SU-DHL-6 (cell line): ENCODE measurements around the gene RCC2.

Experiments used
- H2AFZ ChIP-seq: fragments of 200-600 bp; sonication (generic); 2 replicates; pipeline ENCODE4 v1.6.1; 2014; ENCODE audit warnings: low read depth, mild to moderate bottlenecking, moderate library complexity, mixed read lengths, antibody characterized with exemption, low read length; ENCODE audit not compliant: severe bottlenecking
- H3F3A ChIP-seq: fragments of 200-600 bp; shearing (Covaris generic); 2 replicates; pipeline ENCODE4 v1.6.0; 2016; ENCODE audit warnings: antibody characterized with exemption, mild to moderate bottlenecking; ENCODE audit not compliant: insufficient read depth
- H3K27ac ChIP-seq: fragments of 200-600 bp; sonication (generic); 2 replicates; pipeline ENCODE4 v1.5.1; 2016; ENCODE audit warnings: low read depth, mild to moderate bottlenecking, low read length, moderate library complexity, mixed read lengths
- H3K27me3 ChIP-seq: fragments of 200-600 bp; sonication (generic), shearing (Covaris generic); 2 replicates; pipeline ENCODE4 v1.6.0; 2014; ENCODE audit warnings: mild to moderate bottlenecking, low read length
- H3K36me3 ChIP-seq: fragments of 200-600 bp; sonication (generic); 2 replicates; pipeline ENCODE4 v1.6.1; 2014; ENCODE audit warnings: mild to moderate bottlenecking, low read length, mixed read lengths
- H3K4me2 ChIP-seq: fragments of 300-600, 200-600 bp; shearing (Covaris generic), sonication (generic); 2 replicates; pipeline ENCODE4 v1.6.0; 2014; ENCODE audit warnings: low read length, low read depth, mild to moderate bottlenecking; ENCODE audit not compliant: poor library complexity, severe bottlenecking
- H3K4me3 ChIP-seq: fragments of 200-600 bp; sonication (generic); 2 replicates; pipeline ENCODE4 v1.5.1; 2014; ENCODE audit warnings: antibody characterized with exemption, low read length, mild to moderate bottlenecking, mixed read lengths; ENCODE audit not compliant: insufficient read depth, poor library complexity, severe bottlenecking
- H3K79me2 ChIP-seq: fragments of 200-600 bp; sonication (generic); 2 replicates; pipeline ENCODE4 v1.6.1; 2014; ENCODE audit warnings: mild to moderate bottlenecking, low read length, moderate library complexity; ENCODE audit not compliant: insufficient read depth
- H3K9ac ChIP-seq: fragments of 200-600 bp; sonication (generic); 2 replicates; pipeline ENCODE4 v1.7.0; 2014; ENCODE audit warnings: mild to moderate bottlenecking, low read length
- H3K9me2 ChIP-seq: fragments of 200-600 bp; sonication (generic); replicated peaks from 2 replicates; pipeline ENCODE4 v1.6.1; 2014; ENCODE audit warnings: low read length; ENCODE audit not compliant: insufficient read depth
- H3K9me3 ChIP-seq: fragments of 200-600 bp; sonication (generic); 2 replicates; pipeline ENCODE4 v1.6.1; 2014; ENCODE audit warnings: low read length, mixed read lengths; ENCODE audit not compliant: insufficient read depth
- H4K20me1 ChIP-seq: fragments of 200-600 bp; sonication (generic); 2 replicates; pipeline ENCODE4 v1.6.1; 2014; ENCODE audit warnings: low read depth, mild to moderate bottlenecking, antibody characterized with exemption, low read length, moderate library complexity, mixed read lengths
- CTCF ChIP-seq: fragments of 200-600 bp; sonication (generic); IDR thresholded peaks from one replicate; pipeline ENCODE4 v1.5.1; 2017; ENCODE audit warnings: antibody characterized with exemption, mild to moderate bottlenecking, low read length, moderate library complexity; ENCODE audit not compliant: insufficient read depth, poor library complexity, severe bottlenecking
- EZH2phosphoT487 ChIP-seq: fragments of 200-600 bp; sonication (generic), shearing (Covaris generic); conservative IDR thresholded peaks from 2 replicates; pipeline ENCODE4 v1.6.1; 2018; ENCODE audit warnings: mild to moderate bottlenecking, antibody characterized with exemption, low read length, moderate library complexity, mixed read lengths

Gene RCC2

DNA sequence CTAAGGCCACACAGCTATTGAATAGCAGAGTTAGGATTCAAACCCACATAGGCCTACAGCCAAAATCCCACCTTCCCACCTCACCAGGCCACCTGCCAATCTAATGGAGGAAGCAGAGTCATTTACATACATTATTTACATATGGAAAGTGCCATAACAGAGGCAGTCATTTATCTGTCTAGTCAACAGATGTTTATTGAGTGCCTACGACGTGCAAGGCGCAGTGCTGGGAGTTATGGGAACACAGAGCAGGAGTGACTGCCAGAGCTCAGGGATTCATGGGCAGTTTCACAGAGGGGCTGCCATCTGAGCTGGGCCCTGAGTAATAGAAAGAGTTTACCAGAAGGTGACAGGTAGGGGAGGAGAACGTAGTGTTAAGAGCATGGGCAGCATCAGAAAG is 77.8 kb downstream of the RCC2 start:
- H3K36me3 ChIP-seq, result no peaks in the 10 kb centered on the region; the same call in 1 of the 2 replicates
- no peaks in the 10 kb centered on the region for H3K27me3 ChIP-seq
- no peak overlapping the region for H2AFZ ChIP-seq
- H3K79me2 ChIP-seq, result no peaks in the 10 kb centered on the region
- H3K9me2 ChIP-seq, result no peaks in the 10 kb centered on the region
- no peak overlapping the region for H3K4me2 ChIP-seq
- H3K4me3 ChIP-seq, result no peak overlapping the region
- H3K9ac ChIP-seq, result no peak overlapping the region
- TF ChIP-seq EZH2phosphoT487, result no peak
- no peak for TF ChIP-seq CTCF
- no peaks in the 10 kb centered on the region for H4K20me1 ChIP-seq
- H3K9me3 ChIP-seq, result no peaks in the 10 kb centered on the region
- H3F3A ChIP-seq, result no peaks in the 10 kb centered on the region
- H3K27ac ChIP-seq, result no peak overlapping the region

DNA sequence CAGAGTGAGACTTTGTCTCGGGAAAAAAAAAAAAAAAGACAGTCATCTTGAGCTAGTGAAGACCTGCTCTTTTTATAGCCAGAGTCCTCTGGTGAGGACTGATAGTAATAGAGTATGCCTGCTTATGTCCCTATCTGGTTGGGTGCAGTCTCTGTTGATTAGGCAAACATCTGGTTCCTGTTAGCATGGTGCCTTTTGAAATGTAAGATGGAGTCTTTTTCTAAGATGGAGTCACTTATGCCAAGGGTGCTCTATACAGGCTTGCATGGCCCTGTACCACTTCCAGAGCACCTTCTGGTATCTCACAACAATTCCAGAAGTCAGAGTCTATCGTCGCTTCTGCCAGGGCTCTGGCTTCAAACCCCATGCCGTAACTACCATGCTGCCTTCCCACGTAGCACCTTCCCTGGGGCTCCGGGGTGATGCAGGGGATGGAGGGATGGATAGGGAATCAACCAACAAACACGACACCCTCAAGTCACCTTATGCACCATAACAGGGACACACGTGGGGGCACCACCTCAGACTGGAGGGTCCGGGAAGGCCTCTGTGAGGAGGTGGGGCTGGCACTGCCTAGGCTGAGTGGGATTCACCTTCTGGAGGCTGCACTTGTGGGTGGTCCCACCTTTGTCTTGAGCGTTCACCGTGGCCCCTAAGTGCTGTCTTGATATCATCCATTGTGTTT is 79.1 kb downstream of the RCC2 start:
- Histone ChIP-seq H2AFZ (no peak overlapping the region), H4K20me1 (no peaks in the 10 kb centered on the region), H3K9me3 (no peaks in the 10 kb centered on the region), H3K27ac (no peak overlapping the region), H3K79me2 (no peaks in the 10 kb centered on the region), H3K4me2 (no peak overlapping the region), H3K9ac (no peak overlapping the region), H3F3A (no peaks in the 10 kb centered on the region), H3K27me3 (no peaks in the 10 kb centered on the region), H3K4me3 (no peak overlapping the region), H3K36me3 (no peaks in the 10 kb centered on the region; the same call in 1 of the 2 replicates), H3K9me2 (no peaks in the 10 kb centered on the region)
- TF ChIP-seq EZH2phosphoT487, result no peak
- no peak for TF ChIP-seq CTCF

- Histone ChIP-seq H2AFZ (no peak overlapping the region), H3K9ac (no peak overlapping the region), H3K27ac (no peak overlapping the region), H3K9me3 (no peaks in the 10 kb centered on the region), H3F3A (no peaks in the 10 kb centered on the region), H3K9me2 (no peaks in the 10 kb centered on the region), H4K20me1 (no peaks in the 10 kb centered on the region), H3K36me3 (no peaks in the 10 kb centered on the region; the same call in 1 of the 2 replicates), H3K4me3 (no peak overlapping the region), H3K79me2 (no peaks in the 10 kb centered on the region), H3K27me3 (no peaks in the 10 kb centered on the region), H3K4me2 (no peak overlapping the region)
- no peak for TF ChIP-seq EZH2phosphoT487
- no peak for TF ChIP-seq CTCF
These were observed 79.7 kb downstream of the RCC2 start for GRCh38 chr1:17359808-17360207.
